HCT116 (cell line): ENCODE measurements around the gene TEX10. TPM values are rescaled to one million over a fixed set of nuclear protein-coding genes. Genes with fewer than 3 reads are reported as not detected.

ENCODE experiments used
- ATAC-seq: fragments of 200-7000 bp; cut with Tn5 transposase; 2 replicates; pipeline ENCODE4 v1.9.1; 2020; ENCODE audit warnings: mild to moderate bottlenecking, moderate library complexity
- BruUV-seq: library from RNA; stranded (reverse); fragments of 400-500 nt; replicated peaks from 2 replicates; lab custom pipeline; 2021; lab: Mats Ljungman, UMichigan
- CTCF ChIA-PET: fragments of 300-600 bp; sonication (Branson Sonifier 250); formaldehyde crosslinking; loops from one replicate; lab custom pipeline; 2021; ENCODE audit warnings: antibody characterized with exemption; lab: Charles Lee
- POLR2A ChIA-PET: fragments of 300-600, 350-600 bp; sonication (Branson Sonifier 250); formaldehyde crosslinking; loops from one replicate; lab custom pipeline; 2021; ENCODE audit warnings: antibody characterized with exemption; lab: Charles Lee
- RAD21 ChIA-PET, 2 experiments: fragments of 300-600 bp; sonication (Branson Sonifier 250); formaldehyde crosslinking; loops; one replicate each; lab custom pipeline; 2023; ENCODE audit warnings: low total read pairs in 2 of 2; ENCODE audit not compliant: uncharacterized antibody in 2 of 2, unreplicated experiment in 2 of 2, low non-redundant PET in 1 of 2; lab: Charles Lee
- DNase-seq: peaks from one replicate; pipeline ENCODE4 v3.0.0-alpha.2; 2010; ENCODE audit warnings: low read depth, low spot score
- H2AFZ ChIP-seq: fragments of 200-600 bp; shearing (Covaris generic), sonication (generic); 2 replicates; pipeline ENCODE4 v1.6.1; 2017; ENCODE audit warnings: low read depth, mixed run types, mixed read lengths, antibody characterized with exemption, low read length; ENCODE audit not compliant: poor library complexity, severe bottlenecking
- H3K27ac ChIP-seq: 2 replicates; pipeline ENCODE4 v1.5.1; 2012; ENCODE audit warnings: low read depth, low read length
- H3K27me3 ChIP-seq: fragments of 200-600 bp; sonication (generic); 2 replicates; pipeline ENCODE4 v1.6.1; 2016; ENCODE audit warnings: mixed run types, low read length, mixed read lengths; ENCODE audit not compliant: insufficient read depth
- H3K36me3 ChIP-seq, 2 experiments: fragments of 200-500 bp in 1 of 2; fragments of 200-600 bp in 1 of 2; sonication (Bioruptor generic) in 1 of 2; sonication (generic) in 1 of 2; 2 replicates each; pipeline versions ENCODE4 v1.5.1 to v1.6.1; 2014 to 2016; ENCODE audit warnings: low read length in 2 of 2, inconsistent platforms in 1 of 2, mixed read lengths in 1 of 2, mixed run types in 1 of 2; ENCODE audit not compliant: insufficient read depth in 2 of 2, control insufficient read depth in 1 of 2
- H3K4me1 ChIP-seq, 2 experiments: fragments of 200-600 bp in 1 of 2; sonication (generic) in 1 of 2; 2 replicates each; pipeline versions ENCODE4 v1.5.1 to v1.6.1; 2012 to 2017; ENCODE audit warnings: low read length in 2 of 2, inconsistent platforms in 1 of 2, mild to moderate bottlenecking in 1 of 2, mixed read lengths in 1 of 2, mixed run types in 1 of 2, moderate library complexity in 1 of 2; ENCODE audit not compliant: insufficient read depth in 2 of 2, control insufficient read depth in 1 of 2
- H3K4me2 ChIP-seq: fragments of 200-600 bp; sonication (generic); 2 replicates; pipeline ENCODE4 v1.6.1; 2017; ENCODE audit warnings: mixed run types, low read length, mixed read lengths
- H3K4me3 ChIP-seq, 2 experiments: fragments of 200-600 bp in 1 of 2; sonication (generic) in 1 of 2; replicated peaks in 1 of 2; 2 replicates each; pipeline ENCODE4 v1.5.1; 2011 to 2016; ENCODE audit warnings: low read length in 2 of 2, control low read depth in 1 of 2, low read depth in 1 of 2, mild to moderate bottlenecking in 1 of 2, mixed read lengths in 1 of 2, mixed run types in 1 of 2
- H3K79me2 ChIP-seq: fragments of 200-600 bp; sonication (generic); 2 replicates; pipeline ENCODE4 v1.6.1; 2017; ENCODE audit warnings: mild to moderate bottlenecking, mixed run types, low read length, moderate library complexity, mixed read lengths; ENCODE audit not compliant: insufficient read depth
- H3K9ac ChIP-seq: fragments of 200-600 bp; sonication (generic); 2 replicates; pipeline ENCODE4 v1.6.1; 2016; ENCODE audit warnings: low read length, mixed read lengths
- H3K9me2 ChIP-seq: fragments of 200-600 bp; sonication (generic), shearing (Covaris generic); 2 replicates; pipeline ENCODE4 v1.6.1; 2017; ENCODE audit warnings: mixed run types, mild to moderate bottlenecking, moderate library complexity; ENCODE audit not compliant: insufficient read depth
- H3K9me3 ChIP-seq, 2 experiments: fragments of 200-500 bp in 1 of 2; fragments of 200-600 bp in 1 of 2; sonication (Bioruptor generic) in 1 of 2; sonication (generic) in 1 of 2; 2 replicates each; pipeline ENCODE4 v1.6.1; 2014 to 2017; ENCODE audit warnings: low read length in 2 of 2, mixed read lengths in 2 of 2, inconsistent platforms in 1 of 2, low read depth in 1 of 2, mild to moderate bottlenecking in 1 of 2, mixed run types in 1 of 2, moderate library complexity in 1 of 2; ENCODE audit not compliant: control insufficient read depth in 1 of 2, insufficient read depth in 1 of 2
- H4K20me1 ChIP-seq: fragments of 200-600 bp; sonication (generic), shearing (Covaris generic); 2 replicates; pipeline ENCODE4 v1.6.1; 2017; ENCODE audit warnings: mixed run types, mild to moderate bottlenecking, moderate library complexity; ENCODE audit not compliant: insufficient read depth
- MAX ChIP-seq: IDR thresholded peaks from 2 replicates; pipeline ENCODE4 v1.6.1; 2012
- RAD21 ChIP-seq: IDR thresholded peaks from 2 replicates; pipeline ENCODE4 v1.6.1; 2012; ENCODE audit warnings: low read depth, mild to moderate bottlenecking
- TCF7L2 ChIP-seq: IDR thresholded peaks from 2 replicates; pipeline ENCODE4 v1.7.0; 2011; ENCODE audit warnings: borderline replicate concordance, inconsistent platforms; ENCODE audit not compliant: insufficient read depth, insufficient read length; ENCODE audit errors: extremely low read depth
- intact Hi-C: fragments of 100-400 bp; cut with micrococcal nuclease; formaldehyde crosslinking; loops from 2 replicates; pipeline ENCODE4 v1.10.0; 2022
- total RNA-seq: library from RNA; stranded (reverse); gene quantifications from one replicate; pipeline ENCODE4 v1.2.1, GENCODE V29; 2021; ENCODE audit not compliant: unreplicated experiment
- TF ChIP-seq, protein P1 (sequence below), 3 experiments: fragments of 200-600 bp in 1 of 3; sonication (generic) in 1 of 3; IDR thresholded peaks in 2 of 3; conservative IDR thresholded peaks in 1 of 3; 2 replicates each; pipeline ENCODE4 v1.5.1; 2012 to 2017; ENCODE audit warnings: low read depth in 2 of 3, low read length in 2 of 3, antibody characterized with exemption in 1 of 3, borderline replicate concordance in 1 of 3, control low read depth in 1 of 3, mild to moderate bottlenecking in 1 of 3, mixed read lengths in 1 of 3, mixed run types in 1 of 3, moderate library complexity in 1 of 3; ENCODE audit not compliant: insufficient read depth in 1 of 3

The TEX10 gene
- total RNA-seq, 1 experiment from 2014 or later = 53.0 TPM

DNA sequence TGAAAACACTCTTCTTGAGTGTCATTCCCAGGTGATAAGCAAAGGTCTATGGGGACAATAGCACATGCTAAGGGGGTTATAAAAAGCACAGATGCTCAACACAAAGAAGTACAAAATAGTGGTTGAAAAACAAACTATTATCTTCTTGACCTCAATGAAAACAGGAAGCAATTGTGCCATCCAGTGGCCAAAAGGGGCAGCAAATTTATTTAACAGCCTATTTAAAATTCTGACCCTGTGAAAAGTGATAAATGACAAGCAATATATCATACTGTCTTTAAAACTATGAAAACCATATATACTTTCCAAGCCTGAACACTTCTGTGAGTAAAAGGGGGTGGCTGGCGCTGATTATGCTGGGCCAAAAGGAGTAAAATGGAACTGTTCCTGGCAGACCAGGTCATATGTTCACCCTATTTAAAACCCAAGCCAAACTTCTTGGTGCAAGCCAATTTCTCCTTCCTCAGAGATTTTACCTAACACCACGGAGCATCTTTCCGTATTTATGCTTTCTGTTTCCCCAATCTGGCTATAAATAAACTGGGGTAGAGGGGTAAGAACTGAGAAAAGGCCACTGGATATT lies 29.7 kb downstream of the TEX10 start:
- ATAC-seq = no peak; the same call in 1 of the 2 replicates

More for the DNA sequence above, 29.7 kb downstream of the TEX10 start:
- H3K36me3 ChIP-seq = peaks cover 38 to 51% of the 10 kb centered on the region in 2 experiments
- no peaks in the 10 kb centered on the region for H3K27me3 ChIP-seq
- ChIA-PET POLR2A (no interaction called here), RAD21 (no interaction called here), CTCF (interaction anchor here (1.9 to 2.7 kb wide), 2 partner anchors 15 to 276 kb away, joined by 4 to 17 read pairs; no protein-coding TSS in a partner anchor)
- H3K27ac ChIP-seq = no peak overlapping the region
- no peak overlapping the region for H2AFZ ChIP-seq
- H3K4me3 ChIP-seq = no peak overlapping the region
- H4K20me1 ChIP-seq = peaks cover 19% of the 10 kb centered on the region; the same call in 1 of the 2 replicates
- intact Hi-C loops = loop anchor here (1.0 to 5.0 kb wide), 5 partner anchors 274 to 1160 kb away; no protein-coding TSS in a partner anchor
- no peak overlapping the region for H3K9ac ChIP-seq
- no peaks in the 10 kb centered on the region for H3K4me1 ChIP-seq
- H3K79me2 ChIP-seq = peaks cover 76% of the 10 kb centered on the region
- peak; percentile 10 for DNase-seq
- no peaks in the 10 kb centered on the region for H3K9me3 ChIP-seq
- H3K9me2 ChIP-seq = no peaks in the 10 kb centered on the region
- no TSS peak for BruUV-seq
- H3K4me2 ChIP-seq = no peak overlapping the region
- TF ChIP-seq RAD21 (peak; percentile 41), TCF7L2 (no peak), MAX (no peak)
- TF ChIP-seq, protein P1, sequence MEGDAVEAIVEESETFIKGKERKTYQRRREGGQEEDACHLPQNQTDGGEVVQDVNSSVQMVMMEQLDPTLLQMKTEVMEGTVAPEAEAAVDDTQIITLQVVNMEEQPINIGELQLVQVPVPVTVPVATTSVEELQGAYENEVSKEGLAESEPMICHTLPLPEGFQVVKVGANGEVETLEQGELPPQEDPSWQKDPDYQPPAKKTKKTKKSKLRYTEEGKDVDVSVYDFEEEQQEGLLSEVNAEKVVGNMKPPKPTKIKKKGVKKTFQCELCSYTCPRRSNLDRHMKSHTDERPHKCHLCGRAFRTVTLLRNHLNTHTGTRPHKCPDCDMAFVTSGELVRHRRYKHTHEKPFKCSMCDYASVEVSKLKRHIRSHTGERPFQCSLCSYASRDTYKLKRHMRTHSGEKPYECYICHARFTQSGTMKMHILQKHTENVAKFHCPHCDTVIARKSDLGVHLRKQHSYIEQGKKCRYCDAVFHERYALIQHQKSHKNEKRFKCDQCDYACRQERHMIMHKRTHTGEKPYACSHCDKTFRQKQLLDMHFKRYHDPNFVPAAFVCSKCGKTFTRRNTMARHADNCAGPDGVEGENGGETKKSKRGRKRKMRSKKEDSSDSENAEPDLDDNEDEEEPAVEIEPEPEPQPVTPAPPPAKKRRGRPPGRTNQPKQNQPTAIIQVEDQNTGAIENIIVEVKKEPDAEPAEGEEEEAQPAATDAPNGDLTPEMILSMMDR (IDR thresholded peaks at IDR 0.05 in 2 of 3, conservative IDR thresholded peaks at IDR 0.05 in 1 of 3; ENCODE audit: borderline replicate concordance in 1 of 3, insufficient read depth in 1 of 3, low read depth in 2 of 3, low read length in 2 of 3) = peak; percentile 39 to 79 (median 69); a peak in 5 of 6 replicates
